HG03039 (cell line): ENCODE data around the gene CNGA3.
"Not testable (repeated sequence)": the region's sequence is repeated elsewhere in the genome, so short reads cannot be mapped to it uniquely, and the experiment has no call there.

Source experiments
- ATAC-seq: cut with Tn5 transposase; IDR thresholded peaks from one replicate; pipeline ENCODE4 v1.9.1; 2021; ENCODE audit warnings: mild to moderate bottlenecking, moderate library complexity; ENCODE audit not compliant: unreplicated experiment

CNGA3 gene

DNA sequence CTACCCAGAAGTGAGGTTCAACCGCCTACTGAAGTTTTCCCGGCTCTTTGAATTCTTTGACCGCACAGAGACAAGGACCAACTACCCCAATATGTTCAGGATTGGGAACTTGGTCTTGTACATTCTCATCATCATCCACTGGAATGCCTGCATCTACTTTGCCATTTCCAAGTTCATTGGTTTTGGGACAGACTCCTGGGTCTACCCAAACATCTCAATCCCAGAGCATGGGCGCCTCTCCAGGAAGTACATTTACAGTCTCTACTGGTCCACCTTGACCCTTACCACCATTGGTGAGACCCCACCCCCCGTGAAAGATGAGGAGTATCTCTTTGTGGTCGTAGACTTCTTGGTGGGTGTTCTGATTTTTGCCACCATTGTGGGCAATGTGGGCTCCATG is 49.7 kb downstream of the CNGA3 start:
- no peak for ATAC-seq

DNA sequence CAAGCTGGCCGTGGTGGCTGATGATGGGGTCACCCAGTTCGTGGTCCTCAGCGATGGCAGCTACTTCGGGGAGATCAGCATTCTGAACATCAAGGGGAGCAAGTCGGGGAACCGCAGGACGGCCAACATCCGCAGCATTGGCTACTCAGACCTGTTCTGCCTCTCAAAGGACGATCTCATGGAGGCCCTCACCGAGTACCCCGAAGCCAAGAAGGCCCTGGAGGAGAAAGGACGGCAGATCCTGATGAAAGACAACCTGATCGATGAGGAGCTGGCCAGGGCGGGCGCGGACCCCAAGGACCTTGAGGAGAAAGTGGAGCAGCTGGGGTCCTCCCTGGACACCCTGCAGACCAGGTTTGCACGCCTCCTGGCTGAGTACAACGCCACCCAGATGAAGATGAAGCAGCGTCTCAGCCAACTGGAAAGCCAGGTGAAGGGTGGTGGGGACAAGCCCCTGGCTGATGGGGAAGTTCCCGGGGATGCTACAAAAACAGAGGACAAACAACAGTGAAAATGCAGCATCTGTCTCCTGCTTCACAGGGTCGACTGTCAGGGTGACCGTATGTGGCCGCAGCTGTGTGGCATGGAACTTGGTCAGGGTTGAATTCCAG is 50.6 kb downstream of the CNGA3 start:
- ATAC-seq, result no peak

DNA sequence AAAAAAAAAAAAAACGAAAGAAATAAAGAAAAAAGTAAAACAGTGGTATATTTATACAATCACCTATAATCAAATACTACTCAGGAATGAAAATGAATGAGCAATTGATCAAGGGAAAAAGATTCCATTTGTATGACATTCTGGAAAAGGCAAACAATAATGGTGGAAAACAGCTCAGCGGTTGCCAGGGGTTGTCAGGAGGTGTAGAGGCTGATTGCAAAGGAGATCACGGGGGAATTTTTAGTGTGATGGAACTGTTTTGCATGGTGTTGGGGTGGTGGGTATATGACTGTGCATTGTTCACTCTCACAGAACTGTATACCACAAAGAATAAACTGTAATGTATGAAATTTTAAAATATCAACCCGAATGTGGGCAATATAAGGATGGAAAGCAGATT is 52.9 kb downstream of the CNGA3 start:
- ATAC-seq, result no peak

DNA sequence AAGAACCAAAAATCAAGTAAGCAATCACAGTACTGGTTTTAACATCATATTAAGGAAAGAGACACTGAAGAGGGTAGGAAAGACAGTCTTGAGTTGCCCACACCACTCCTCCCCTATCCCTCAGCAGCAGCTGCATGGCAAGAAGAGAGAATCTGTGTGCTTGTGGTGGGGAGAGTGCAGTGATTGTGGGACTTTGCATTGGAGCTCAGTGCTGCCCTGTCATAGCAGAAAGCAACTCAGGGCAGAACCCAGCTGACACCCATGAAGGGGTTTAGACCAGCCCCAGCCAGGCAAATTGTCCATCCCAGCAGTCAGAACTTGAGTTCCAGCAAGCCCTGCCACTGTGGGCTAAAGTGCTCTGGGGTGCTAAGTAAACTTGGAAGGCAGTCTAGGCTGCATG is 57.6 kb downstream of the CNGA3 start:
- ATAC-seq, result no peak

DNA sequence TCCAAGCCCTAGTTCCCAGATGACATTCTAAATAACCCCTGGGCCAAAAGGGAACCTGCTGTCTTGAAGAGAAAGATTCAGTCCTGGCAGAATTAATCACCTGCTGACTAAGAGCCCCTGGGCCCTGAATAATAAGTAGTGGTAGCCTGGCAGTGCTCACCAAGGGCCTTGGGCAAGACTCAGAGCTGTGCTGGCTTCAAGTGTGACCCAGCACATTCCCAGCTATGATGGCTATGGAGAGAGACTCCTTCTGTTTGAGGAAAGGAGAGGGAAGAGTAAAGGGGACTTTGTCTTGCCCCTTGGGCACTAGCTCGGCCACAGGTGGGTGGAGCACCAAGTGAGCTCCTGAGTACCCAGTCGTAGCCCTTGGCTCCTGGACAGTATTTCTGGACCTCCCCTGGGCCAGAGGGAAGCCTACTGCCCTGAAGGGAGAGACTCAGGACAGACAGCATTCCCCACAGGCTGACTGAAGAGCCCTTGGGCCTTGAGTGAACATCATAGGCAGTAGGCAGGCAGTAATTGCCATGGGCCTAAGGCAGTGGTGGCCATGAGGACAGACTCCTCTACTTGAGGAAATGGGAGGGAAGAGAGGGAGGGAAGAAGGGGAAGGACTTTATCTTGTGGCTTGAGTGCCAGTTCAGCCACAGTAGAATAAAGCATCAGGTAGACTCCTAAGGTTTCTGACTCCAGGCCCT is 58.4 kb downstream of the CNGA3 start:
- no peak for ATAC-seq

DNA sequence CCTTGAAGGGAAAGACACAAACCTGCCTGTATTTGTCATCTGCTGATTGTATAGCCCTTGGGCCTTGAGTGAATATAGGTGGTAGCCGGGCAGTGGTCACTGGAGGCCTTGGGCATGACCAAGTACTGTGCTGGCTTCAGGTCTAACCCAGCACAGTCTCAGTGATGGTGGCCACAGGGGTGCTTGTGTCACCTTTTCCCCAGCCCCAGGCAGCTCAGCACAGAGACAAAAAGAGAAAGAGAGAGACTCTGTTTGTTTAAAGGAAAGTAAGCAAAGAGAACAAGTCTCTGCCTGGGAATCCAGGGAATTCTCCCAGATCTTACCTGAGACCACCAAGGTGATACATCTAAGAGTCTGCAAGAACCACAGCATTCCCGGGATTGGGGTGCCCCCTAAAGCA is 59.0 kb downstream of the CNGA3 start:
- no peak for ATAC-seq

DNA sequence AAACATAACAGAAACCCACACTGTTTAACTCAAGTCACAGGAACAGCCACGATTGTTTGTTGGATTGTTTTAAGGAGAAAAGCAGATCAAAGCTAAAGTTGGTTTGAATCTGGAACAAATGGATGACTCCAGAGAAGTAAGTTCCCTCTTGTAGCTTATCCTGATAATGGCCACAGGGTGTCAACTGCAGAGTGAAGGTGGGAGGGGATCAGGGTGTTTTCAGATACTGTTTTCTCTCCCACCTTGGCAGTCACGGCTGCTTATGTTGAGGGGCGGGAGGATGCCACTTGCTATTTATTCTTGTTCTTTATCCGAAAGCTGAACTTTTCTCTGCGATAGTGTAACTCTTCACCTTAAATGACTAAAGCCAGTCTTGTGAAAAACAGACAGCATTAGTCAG is 61.9 kb downstream of the CNGA3 start:
- ATAC-seq, result no peak

DNA sequence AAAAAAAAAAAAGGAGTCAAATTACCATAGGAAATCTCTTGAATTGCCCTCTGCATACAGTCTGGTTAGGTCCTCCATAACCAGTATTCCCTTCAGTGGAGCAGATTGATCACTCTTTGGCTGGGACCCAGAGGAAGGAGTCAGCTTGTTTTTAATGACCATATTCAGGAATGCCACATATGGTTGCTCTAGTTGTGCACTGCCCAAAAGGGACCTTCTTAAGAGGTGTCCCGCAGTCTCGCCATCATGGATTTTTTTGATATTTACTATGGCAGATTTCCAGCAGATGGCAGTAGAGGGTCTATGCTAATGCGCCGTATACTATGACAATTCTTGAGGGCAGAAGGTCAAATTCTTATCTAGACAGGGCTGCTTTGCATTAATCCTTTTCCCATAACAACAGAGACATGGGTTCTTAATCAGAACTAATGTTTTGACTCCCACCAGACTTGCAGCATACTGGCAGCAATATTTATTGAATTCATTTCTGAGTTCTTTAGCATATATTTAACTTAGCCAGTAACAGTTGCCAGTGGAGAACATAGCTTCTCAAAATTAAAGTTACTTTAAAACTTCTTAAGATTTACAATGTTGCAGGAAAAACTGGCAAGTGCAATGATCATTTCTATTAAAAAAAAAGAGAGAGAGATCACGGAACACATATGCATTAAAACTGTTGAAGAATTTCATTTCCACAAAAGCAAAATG is 66.6 kb downstream of the CNGA3 start:
- peak; percentile 56 for ATAC-seq

DNA sequence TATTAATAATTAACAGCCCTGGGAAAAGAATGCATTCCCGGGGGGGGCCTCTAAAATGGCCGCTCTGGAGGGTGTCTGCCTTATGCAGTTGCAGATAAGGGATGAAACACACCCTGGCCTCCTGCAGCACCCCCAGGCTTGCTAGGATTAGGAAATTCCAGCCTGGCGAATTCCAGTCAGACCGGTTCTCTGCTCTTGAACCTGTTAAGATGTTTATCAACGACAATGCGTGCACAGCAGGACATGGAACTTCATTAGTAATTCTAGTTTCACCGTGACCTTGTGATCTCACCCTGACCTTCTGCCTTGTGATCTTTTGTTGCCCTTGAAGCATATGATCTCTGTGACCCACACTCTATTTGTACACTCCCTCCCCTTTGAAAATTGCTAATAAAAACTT is 68.0 kb downstream of the CNGA3 start:
- ATAC-seq, result not testable (repeated sequence)

DNA sequence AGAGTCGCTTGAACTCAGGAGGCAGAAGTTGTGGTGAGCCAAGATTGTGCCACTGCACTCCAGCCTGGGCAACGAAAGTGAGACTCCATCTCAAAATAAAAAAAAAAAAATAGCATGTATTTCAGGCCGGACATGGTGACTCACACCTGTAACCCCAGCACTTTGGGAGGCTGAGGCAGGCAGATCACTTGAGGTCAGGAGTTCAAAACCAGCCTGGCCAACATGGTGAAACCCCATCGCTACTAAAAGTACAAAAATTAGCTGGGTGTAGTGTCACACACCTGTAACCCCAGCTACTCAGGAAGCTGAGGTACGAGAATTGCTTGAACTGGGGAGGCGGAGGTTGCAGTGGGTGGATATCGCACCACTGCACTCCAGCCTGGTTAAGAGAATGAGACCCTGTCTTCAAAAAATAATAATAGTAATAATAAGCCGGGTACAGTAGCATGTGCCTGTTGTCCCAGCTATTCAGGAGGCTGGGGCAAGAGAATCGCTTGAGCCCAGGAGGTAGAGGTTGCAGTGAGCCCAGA is 69.5 kb downstream of the CNGA3 start:
- ATAC-seq, result not testable (repeated sequence)

DNA sequence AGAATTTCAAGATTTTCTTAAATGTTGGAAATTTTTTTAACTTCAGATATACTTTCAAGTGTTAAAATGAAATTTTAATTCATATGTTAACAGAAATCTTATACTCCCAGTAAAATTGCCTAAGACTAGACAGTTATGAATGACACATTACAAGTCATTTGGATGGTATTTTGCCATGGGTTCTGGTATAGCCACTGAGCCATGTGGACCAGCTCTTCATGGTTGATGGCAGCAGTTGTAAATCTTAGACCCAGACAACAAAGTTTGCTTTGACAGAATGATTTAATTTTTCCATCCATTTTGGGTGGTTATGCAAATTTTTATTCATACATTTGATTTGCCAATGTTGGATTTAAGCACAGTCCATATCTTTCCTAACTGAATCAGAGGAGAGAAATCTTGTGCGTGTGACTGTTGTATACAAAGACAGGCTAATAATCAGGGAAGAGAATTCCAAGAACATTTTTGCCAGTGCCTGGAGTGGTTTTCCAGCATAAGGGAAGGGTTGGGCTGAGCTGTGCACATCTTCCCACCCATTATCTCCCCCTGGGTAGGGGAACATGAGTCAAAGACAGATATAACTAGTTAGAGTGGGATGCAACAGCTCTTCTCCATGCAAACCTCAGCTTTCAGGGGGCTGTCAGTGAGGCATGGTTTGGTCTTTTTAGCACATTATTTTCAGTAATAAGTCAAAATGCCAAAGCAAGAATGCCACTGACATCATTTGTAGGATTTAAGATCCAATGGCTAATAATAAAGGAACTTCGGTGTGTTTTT is 70.3 kb downstream of the CNGA3 start:
- no peak for ATAC-seq

DNA sequence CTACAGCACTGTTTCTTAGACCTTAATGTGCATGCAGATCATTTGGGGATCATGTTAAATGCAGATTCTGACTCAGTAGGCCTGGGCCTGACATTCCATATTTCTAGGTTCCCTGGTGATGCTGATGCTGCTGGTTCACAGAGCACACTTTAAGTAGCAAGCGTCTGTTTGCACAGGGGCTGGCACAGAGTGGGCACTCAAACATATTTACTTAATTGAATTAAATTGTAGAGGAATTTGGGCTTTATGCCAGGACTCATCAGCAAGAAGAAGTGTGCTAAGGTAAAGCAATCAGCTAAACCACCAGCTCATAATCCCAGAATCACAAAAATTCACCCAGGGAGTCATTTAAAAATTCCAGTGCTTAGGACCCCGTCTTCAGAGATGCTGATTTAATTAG is 73.3 kb downstream of the CNGA3 start:
- ATAC-seq, result no peak

DNA sequence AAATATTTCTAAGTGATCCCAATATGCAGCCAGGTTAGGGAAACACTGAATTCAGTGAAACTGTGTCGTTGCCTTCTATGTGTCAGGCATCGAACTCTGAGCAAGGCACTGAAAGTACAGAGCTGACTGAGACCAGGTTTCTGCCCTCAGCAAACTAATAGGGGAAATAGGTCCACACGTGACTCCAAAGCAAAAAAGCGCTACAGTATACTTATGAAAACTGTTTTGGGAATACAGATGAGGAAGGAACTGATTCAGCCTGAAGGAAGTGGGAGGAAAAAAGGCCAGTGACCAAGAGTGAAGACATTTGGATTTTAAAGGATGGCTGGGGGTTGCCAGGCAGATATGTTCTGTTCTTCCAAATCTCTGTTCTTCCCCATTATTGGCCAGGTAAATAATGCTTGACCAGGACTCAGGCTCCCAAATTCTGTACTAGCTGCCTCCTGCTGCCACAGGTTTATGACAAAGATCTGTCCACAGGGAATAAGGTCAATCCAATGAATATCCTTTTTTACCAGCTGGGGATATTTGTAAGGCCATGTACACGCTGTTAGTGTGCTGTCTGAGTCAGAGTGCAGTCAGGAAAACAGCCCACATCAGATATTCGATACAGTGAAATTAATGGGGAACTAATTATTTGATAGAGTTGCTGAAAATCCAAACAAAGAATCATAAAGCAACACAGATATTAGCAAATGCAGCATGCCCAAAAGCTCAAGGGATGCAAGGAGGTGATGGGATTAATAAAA is 73.9 kb downstream of the CNGA3 start:
- no peak for ATAC-seq

DNA sequence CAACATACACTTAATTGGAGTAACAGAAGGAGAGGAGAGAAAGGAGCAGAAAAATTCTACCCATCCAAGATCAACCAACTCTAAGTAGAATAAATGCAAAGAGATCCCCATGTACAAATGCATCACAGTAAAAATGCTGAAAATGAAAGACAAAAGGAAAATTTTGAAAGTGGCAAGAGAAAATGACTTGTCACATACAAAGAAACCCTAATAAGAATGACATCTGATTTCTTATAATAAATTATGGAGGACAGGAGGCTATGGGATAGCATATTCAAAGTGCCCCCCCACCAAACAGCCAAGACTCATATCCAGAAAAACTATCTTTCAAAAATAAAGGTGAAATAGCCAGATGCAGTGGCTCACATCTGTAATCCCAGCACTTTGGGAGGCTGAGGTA is 76.2 kb downstream of the CNGA3 start:
- no peak for ATAC-seq

DNA sequence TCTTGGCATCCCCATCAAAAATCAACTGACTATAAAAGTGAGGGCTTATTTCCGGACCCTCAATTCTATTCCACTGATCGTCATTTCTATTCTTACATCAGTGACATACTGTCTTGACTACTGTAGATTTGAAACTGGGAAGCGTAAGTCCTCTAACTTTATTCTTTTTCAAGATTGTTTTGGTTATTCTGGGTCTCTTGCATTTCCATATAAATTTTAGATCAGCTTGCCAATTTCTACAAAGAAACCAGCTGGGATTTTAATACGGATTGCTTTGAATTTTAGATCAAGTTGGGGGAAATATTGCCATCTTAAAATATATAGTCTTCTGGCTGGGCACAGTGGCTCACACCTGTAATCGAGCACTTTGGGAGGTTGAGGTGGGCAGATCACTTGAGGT is 80.5 kb downstream of the CNGA3 start:
- ATAC-seq, result no peak

DNA sequence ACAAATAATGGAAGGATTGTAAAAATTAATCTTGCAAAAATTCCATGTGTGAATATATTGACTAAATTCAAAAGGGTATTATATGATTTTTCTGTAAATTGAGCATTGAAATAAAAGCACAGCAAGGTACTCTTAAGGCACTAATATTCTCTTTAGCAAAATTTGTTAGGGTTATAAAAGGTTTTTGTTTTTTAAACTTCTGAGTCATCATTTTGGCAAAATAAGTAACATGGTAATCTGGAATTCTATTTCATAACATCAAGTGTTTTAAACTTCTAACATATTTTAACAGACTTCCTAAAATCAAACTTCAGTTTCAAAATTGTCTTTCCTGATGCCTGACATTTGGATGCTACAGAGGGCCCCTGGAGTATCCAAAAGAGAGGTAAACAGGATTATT is 85.9 kb downstream of the CNGA3 start:
- ATAC-seq, result no peak

DNA sequence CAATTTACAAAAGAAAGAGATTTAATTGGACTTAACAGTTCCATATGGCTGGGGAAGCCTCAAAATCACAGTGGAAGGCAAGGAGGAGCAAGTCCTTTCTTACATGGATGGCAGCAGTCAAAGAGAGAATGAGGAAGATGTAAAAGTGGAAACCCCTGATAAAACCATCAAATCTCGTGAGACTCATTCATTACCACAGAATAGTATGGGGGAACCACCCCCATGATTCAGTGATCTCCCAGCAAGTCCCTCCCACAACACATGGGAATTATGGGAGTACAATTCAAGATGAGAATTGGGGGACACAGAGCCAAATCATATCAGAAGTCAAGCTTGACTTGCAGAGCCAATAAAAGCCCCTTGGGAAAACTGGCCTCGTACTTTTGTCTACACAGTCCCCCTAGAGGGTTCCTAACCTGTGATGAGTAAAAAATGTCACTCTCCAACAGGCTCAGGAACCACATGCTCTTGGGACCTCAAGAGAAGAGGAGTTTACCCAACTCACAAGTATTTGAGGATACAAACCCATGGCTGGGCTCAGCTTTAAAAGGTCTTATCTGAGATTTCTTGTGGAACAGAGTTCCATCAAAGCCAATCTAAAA is 87.2 kb downstream of the CNGA3 start:
- no peak for ATAC-seq

DNA sequence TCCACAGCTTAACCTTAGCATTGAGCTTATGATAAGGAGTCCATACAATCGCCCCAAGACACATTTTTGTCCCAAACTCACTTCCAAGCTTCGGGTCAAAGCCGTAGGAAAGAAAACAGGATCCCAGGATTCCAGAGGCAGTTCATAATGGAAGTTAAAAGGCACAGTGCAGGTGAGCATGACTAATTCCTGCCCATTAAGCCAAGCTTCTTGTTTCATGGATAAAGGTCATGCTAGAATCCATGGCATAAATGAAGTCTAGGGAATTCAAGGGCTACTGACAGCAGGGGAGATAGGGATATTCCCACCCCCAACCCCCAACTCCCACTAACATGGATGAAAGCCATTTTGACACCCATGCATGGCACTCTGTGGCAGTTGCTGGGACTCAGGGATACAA is 88.2 kb downstream of the CNGA3 start:
- ATAC-seq, result no peak

DNA sequence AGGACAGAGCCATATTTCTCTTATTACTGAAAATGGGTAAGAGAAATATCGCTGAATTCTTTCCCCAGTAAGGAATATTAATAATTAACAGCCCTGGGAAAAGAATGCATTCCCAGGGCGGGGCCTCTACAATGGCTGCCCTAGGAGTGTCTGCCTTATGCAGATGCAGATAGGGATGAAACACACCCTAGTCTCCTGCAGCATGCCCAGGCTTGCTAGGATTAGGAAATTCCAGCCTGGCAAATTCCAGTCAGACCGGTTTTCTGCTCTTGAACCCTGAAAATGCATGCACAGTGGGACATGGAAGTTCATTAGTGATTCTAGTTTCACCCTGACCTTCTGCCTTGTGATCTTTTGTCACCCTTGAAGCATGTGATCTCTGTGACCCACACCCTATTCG is 89.4 kb downstream of the CNGA3 start:
- ATAC-seq, result not testable (repeated sequence)

DNA sequence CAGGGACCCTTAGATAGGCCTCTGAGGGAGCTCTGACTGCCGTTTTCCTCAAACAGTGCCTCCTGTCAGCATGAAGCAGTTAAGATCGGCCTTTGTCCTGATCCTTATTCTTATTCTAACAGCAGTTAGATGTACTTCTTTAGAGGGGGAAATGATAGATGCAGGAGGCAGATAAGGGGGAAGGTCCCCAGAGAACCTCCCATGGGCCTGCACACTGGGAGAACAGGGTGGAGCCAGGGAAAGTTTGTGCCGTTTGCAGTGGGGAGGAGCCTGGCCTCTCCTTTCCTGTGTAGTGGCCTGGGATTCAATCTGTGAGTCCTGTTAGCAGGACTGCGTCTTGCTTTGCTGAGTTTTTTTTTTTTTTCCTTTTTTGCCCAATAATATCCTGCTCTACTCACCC is 90.5 kb downstream of the CNGA3 start:
- no peak for ATAC-seq
